ENCODE results near the gene ZBTB21. TPM values are rescaled to one million over a fixed set of nuclear protein-coding genes. Genes with fewer than 3 reads are reported as not detected.

The ZBTB21 gene
- polyA plus RNA-seq, 1 of the 3 experiments (the other 2 are of a cell fraction), result 2.9 TPM

DNA sequence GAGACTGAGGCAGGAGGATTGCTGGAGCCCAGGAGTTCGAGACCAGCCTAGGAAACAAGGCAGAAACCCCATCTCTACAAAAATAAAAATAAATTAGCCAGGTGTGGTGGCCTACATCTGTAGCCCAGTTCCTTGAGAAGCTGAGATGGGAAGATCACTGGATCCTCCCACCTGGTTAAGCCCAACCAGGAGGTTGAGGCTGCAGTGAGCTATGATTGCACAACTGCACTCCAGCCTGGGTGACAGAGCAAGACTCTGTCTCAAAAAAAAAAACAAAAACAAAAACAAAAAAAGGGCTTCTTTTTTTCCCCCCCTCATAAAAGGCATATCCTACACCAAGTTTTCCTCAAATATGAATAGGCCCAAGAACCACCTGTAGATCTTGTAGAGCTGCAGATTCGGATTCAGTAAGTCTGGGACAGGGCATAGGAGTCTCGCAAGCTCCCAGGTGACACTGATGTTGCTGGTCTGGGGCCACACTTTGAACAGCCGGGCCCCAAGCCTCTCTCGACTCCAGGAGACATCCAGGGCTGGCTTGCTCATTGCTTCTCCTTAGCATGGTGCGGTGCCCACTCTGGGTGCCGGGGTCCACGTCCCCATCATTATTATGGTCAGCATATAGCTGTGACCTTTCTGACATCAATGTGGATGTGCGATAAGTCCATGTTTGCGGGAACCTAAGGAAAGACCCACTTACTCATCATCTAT is 38.9 kb upstream of the ZBTB21 start:
- Histone ChIP-seq H3K27me3 (ENCODE audit: insufficient read depth) (peaks cover 8% of the 10 kb centered on the region; the same call in 1 of the 2 replicates), H3K79me2 (ENCODE audit: insufficient read depth) (no peaks in the 10 kb centered on the region), H3K27ac (ENCODE audit: low read depth in 2 of 2, low read length in 1 of 2) (no peak overlapping the region; a peak in 1 of 4 replicates), H2AFZ (ENCODE audit: low read depth) (no peak overlapping the region), H3F3A (replicated peaks; ENCODE audit: insufficient read depth) (no peaks in the 10 kb centered on the region), H3K36me3 (replicated peaks in 1 of 2; ENCODE audit: control insufficient read depth in 1 of 2, insufficient read depth in 2 of 2, low read length in 1 of 2) (no peaks in the 10 kb centered on the region), H3K9me3 (no peaks in the 10 kb centered on the region), H3K4me1 (ENCODE audit: control insufficient read depth in 1 of 2, insufficient read depth in 2 of 2, low read depth in 1 of 2, low read length in 1 of 2) (0 out of 4 replicates have a peak, but pooled peaks cover 0 to 6% of the 10 kb centered on the region in 2 experiments), H4K20me1 (ENCODE audit: insufficient read depth) (no peaks in the 10 kb centered on the region), H3K9ac (no peak overlapping the region), H3K9me2 (no peaks in the 10 kb centered on the region), H3K4me3 (ENCODE audit: low read depth in 2 of 2, low read length in 1 of 2) (no peak overlapping the region), H3K4me2 (no peak overlapping the region)
- 86% methylated on average over 10 of the region's 10 CpGs for WGBS (ENCODE audit: low lambda C conversion rate)
- ChIA-PET CTCF (no interaction called here), POLR2A (no interaction called here)
- no peak for TF ChIP-seq RFX5 (IDR thresholded peaks at IDR 0.05; ENCODE audit: low read length)
- no peak for TF ChIP-seq NRF1 (IDR thresholded peaks at IDR 0.05; ENCODE audit: low read depth, low read length)
- no peak for TF ChIP-seq SMC3 (IDR thresholded peaks at IDR 0.05; ENCODE audit: low read depth, low read length)
- TF ChIP-seq IRF3 (IDR thresholded peaks at IDR 0.05; ENCODE audit: low read depth, low read length), result no peak
- TF ChIP-seq, protein P1, sequence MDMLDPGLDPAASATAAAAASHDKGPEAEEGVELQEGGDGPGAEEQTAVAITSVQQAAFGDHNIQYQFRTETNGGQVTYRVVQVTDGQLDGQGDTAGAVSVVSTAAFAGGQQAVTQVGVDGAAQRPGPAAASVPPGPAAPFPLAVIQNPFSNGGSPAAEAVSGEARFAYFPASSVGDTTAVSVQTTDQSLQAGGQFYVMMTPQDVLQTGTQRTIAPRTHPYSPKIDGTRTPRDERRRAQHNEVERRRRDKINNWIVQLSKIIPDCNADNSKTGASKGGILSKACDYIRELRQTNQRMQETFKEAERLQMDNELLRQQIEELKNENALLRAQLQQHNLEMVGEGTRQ (IDR thresholded peaks at IDR 0.05; ENCODE audit: borderline replicate concordance, low read depth, low read length), result no peak
- no peak for TF ChIP-seq FOXJ3 (CRISPR knock-in tag; IDR thresholded peaks at IDR 0.05)
- DNase-seq, result no peak

DNA sequence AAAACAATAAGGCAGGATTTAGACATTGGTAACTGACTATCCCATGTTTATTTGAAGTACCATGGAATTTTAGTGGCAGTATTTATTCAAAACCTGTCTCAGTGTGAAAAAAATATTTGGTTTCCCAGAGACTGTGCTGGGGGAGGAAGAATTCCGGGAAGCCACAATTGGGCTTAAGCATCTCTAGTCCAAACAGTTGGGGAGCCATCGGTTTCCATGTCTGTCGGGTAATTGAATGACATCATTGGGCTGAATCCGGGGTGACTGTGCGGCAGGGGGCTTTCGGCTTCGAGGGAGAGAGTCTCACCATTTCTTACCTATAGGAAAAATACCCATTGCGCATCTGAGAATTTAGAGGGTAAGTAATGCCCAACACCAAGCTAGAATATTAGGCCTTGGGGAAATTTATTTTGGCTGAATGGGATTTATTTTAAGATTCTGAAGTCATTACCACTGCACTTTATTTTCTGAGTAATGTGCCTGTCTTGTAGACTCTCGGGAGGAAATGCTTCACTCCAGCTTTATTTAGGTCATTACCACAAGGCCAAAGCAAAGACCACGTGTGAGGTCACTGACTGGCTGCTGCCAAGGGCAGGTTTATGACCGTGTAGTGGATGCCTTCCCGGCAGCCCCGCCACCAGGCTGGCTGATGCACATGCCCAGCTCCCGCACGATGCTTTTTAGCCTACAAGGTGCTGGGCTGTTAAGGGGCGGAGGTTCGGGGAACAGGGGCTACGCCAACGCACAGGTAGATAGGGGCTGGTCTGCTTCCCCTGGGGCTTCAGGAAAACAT is 37.9 kb upstream of the ZBTB21 start:
- peak overlapping the region; percentile 1; the same call in 1 of the 2 replicates for H3K9ac ChIP-seq
- 0 out of 2 replicates have a peak, but pooled peaks cover 1% of the 10 kb centered on the region for H3K27me3 ChIP-seq (ENCODE audit: insufficient read depth)
- no peaks in the 10 kb centered on the region for H3K9me2 ChIP-seq
- no peaks in the 10 kb centered on the region for H4K20me1 ChIP-seq (ENCODE audit: insufficient read depth)
- TF ChIP-seq, protein P2, sequence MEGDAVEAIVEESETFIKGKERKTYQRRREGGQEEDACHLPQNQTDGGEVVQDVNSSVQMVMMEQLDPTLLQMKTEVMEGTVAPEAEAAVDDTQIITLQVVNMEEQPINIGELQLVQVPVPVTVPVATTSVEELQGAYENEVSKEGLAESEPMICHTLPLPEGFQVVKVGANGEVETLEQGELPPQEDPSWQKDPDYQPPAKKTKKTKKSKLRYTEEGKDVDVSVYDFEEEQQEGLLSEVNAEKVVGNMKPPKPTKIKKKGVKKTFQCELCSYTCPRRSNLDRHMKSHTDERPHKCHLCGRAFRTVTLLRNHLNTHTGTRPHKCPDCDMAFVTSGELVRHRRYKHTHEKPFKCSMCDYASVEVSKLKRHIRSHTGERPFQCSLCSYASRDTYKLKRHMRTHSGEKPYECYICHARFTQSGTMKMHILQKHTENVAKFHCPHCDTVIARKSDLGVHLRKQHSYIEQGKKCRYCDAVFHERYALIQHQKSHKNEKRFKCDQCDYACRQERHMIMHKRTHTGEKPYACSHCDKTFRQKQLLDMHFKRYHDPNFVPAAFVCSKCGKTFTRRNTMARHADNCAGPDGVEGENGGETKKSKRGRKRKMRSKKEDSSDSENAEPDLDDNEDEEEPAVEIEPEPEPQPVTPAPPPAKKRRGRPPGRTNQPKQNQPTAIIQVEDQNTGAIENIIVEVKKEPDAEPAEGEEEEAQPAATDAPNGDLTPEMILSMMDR (IDR thresholded peaks at IDR 0.05), result no peak
- no peak for TF ChIP-seq NRF1 (IDR thresholded peaks at IDR 0.05; ENCODE audit: low read depth, low read length)
- peak; percentile 50; the same call in 1 of the 2 replicates for TF ChIP-seq MEF2A (IDR thresholded peaks at IDR 0.05; ENCODE audit: borderline replicate concordance, low read depth)
- TF ChIP-seq NFIC (IDR thresholded peaks at IDR 0.05; ENCODE audit: borderline replicate concordance), result 0 out of 2 replicates have a peak, but pooled peaks have one; percentile 11
- 0 out of 2 replicates have a peak, but pooled peaks have one; percentile 9 for TF ChIP-seq TCF12 (IDR thresholded peaks at IDR 0.05)
- TF ChIP-seq RXRA (IDR thresholded peaks at IDR 0.05; ENCODE audit: borderline replicate concordance, low read depth), result 0 out of 2 replicates have a peak, but pooled peaks have one; percentile 13
- peak; percentile 52; the same call in 1 of the 2 replicates for TF ChIP-seq MAX (IDR thresholded peaks at IDR 0.05; ENCODE audit: low read depth)
- TF ChIP-seq, protein P3, sequence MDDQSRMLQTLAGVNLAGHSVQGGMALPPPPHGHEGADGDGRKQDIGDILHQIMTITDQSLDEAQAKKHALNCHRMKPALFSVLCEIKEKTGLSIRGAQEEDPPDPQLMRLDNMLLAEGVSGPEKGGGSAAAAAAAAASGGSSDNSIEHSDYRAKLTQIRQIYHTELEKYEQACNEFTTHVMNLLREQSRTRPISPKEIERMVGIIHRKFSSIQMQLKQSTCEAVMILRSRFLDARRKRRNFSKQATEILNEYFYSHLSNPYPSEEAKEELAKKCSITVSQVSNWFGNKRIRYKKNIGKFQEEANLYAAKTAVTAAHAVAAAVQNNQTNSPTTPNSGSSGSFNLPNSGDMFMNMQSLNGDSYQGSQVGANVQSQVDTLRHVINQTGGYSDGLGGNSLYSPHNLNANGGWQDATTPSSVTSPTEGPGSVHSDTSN (IDR thresholded peaks at IDR 0.05), result peak; percentile 28; the same call in 1 of the 2 replicates
- no peak for TF ChIP-seq EZH2phosphoT487 (IDR thresholded peaks at IDR 0.05; ENCODE audit: borderline replicate concordance, low read depth)
- TF ChIP-seq ELF1 (IDR thresholded peaks at IDR 0.05), result no peak
- H2AFZ ChIP-seq (ENCODE audit: low read depth), result no peak overlapping the region
- WGBS (ENCODE audit: low lambda C conversion rate), result 81% methylated on average over 18 of the region's 19 CpGs
- H3K27ac ChIP-seq (ENCODE audit: low read depth in 2 of 2, low read length in 1 of 2), result peak overlapping the region in 1 of 2 experiments; percentile 64; a peak in 2 of 4 replicates
- H3K36me3 ChIP-seq (replicated peaks in 1 of 2; ENCODE audit: control insufficient read depth in 1 of 2, insufficient read depth in 2 of 2, low read length in 1 of 2), result no peaks in the 10 kb centered on the region
- no peak overlapping the region for H3K4me2 ChIP-seq
- H3F3A ChIP-seq (replicated peaks; ENCODE audit: insufficient read depth), result no peaks in the 10 kb centered on the region
- no peak for DNase-seq
- H3K79me2 ChIP-seq (ENCODE audit: insufficient read depth), result no peaks in the 10 kb centered on the region
- H3K4me3 ChIP-seq (ENCODE audit: low read depth in 2 of 2, low read length in 1 of 2), result no peak overlapping the region
- H3K4me1 ChIP-seq (ENCODE audit: control insufficient read depth in 1 of 2, insufficient read depth in 2 of 2, low read depth in 1 of 2, low read length in 1 of 2), result 0 out of 4 replicates have a peak, but pooled peaks cover 0 to 6% of the 10 kb centered on the region in 2 experiments
- no peaks in the 10 kb centered on the region for H3K9me3 ChIP-seq
- ChIA-PET CTCF (no interaction called here), POLR2A (no interaction called here)
